ENCODE results near the gene LGALS4.

GRCh38 chr19:38812009-38812840, 520 bp downstream of the LGALS4 start:
- no peak for TF ChIP-seq TAF1 (IDR thresholded peaks at IDR 0.05; ENCODE audit: borderline replicate concordance, insufficient read depth, low read length)
- no peak for TF ChIP-seq POLR2AphosphoS5 (IDR thresholded peaks at IDR 0.05; ENCODE audit: low read depth, low read length)
- no peak for TF ChIP-seq SIN3A (IDR thresholded peaks at IDR 0.05; ENCODE audit: borderline replicate concordance, insufficient read depth, low read length)
- no peak for TF ChIP-seq REST (IDR thresholded peaks at IDR 0.05; ENCODE audit: insufficient read depth in 1 of 2, low read depth in 2 of 2, low read length in 2 of 2)
